Psoas muscle (tissue), 8 donors: ENCODE measurements around the gene FCHO1. TPM values are rescaled to one million over a fixed set of nuclear protein-coding genes. Genes with fewer than 3 reads are reported as not detected.

ENCODE experiments used
- ATAC-seq, 4 donors: fragments of 200-7000 bp; cut with Tn5 transposase; one replicate each; pipeline ENCODE4 v1.9.1; 2020; ENCODE audit warnings: moderate library complexity in 3 of 4, mild to moderate bottlenecking in 2 of 4
- DNase-seq, 2 donors: peaks; one replicate each; pipeline ENCODE4 v3.0.0-alpha.2; 2020
- H3K27ac ChIP-seq: fragments of 200-600 bp; one replicate; pipeline ENCODE4 v1.8.0; 2022
- H3K27me3 ChIP-seq, 3 donors: fragments of 200-600 bp in 1 of 3; one replicate each; pipeline versions ENCODE4 v1.6.1 to v1.8.0; 2013 to 2022; ENCODE audit warnings: low read length in 2 of 3, mild to moderate bottlenecking in 2 of 3, moderate library complexity in 1 of 3; ENCODE audit not compliant: insufficient read depth in 3 of 3
- H3K36me3 ChIP-seq, 2 donors: fragments of 200-600 bp in 1 of 2; one replicate each; pipeline versions ENCODE4 v1.6.1 to v1.8.0; 2013 to 2022; ENCODE audit warnings: low read depth in 1 of 2, mild to moderate bottlenecking in 1 of 2, moderate library complexity in 1 of 2; ENCODE audit not compliant: insufficient read depth in 1 of 2
- H3K4me1 ChIP-seq: fragments of 200-600 bp; one replicate; pipeline ENCODE4 v1.8.0; 2022
- H3K4me3 ChIP-seq: fragments of 200-600 bp; one replicate; pipeline ENCODE4 v1.8.0; 2022; ENCODE audit warnings: mild to moderate bottlenecking
- H3K9me3 ChIP-seq: fragments of 200-600 bp; one replicate; pipeline ENCODE4 v1.8.0; 2022
- CTCF ChIP-seq: fragments of 200-600 bp; IDR thresholded peaks from one replicate; pipeline ENCODE4 v1.8.0; 2022; ENCODE audit warnings: antibody characterized with exemption
- WGBS, 3 donors: extraction: QIAGEN DNeasy Blood & Tissue Kit; methylation state at CpG; one replicate each; pipeline versions ENCODE4 v1.1.6 to v1.1.7; 2013; 5-methylcytosine and 5-hydroxymethylcytosine counted together
- intact Hi-C, 2 donors: fragments of 100-400 bp; cut with DNase I; formaldehyde crosslinking; loops; one replicate each; pipeline versions ENCODE4 v1.11.0 to v1.14.2; 2022
- polyA plus RNA-seq, 3 donors: library from polyadenylated mRNA; stranded (reverse); fragments of 200-250 nt; gene quantifications; one replicate each; pipeline ENCODE4 v1.2.3, GENCODE V29; 2013
- total RNA-seq, 4 donors: library from RNA; stranded (reverse); fragmentation: NEBNext Ultra II Directional in 2 of 4; extraction: Animal tissue kit (Norgen Biotek cat#: 25700) in 2 of 4; gene quantifications; one replicate each; pipeline versions ENCODE4 v1.2.1 to v1.2.4, GENCODE V29; 2021 to 2023
- donor health status: healthy with polysubstance abuse.
- donor health status: DM: no; HTN: no; CAD: no; lungs with moderate emphysema.
- donor health status: Bipolar disorder and iron deficiency.
- donor health status: healthy.
- donor health status: DM: yes; HTN: yes; CAD: no.
- donor health status: DM: no; HTN: no; CAD: no.
- donor health status: DM: no; HTN: no; CAD: no.
- donor health status: DM: yes; HTN: yes; CAD: no.

FCHO1 gene
- total and polyA plus RNA-seq, 7 donors: 0.10 to 0.68 (median 0.36) TPM; not detected in 1

- H3K27me3 ChIP-seq: peaks cover 0 to 11% (median 8%) of the 10 kb centered on the region in 3 donors
- no peak for ATAC-seq
- 67 to 79% (median 70%) methylated on average over 12 to 13 of the region's 13 CpGs for WGBS, 3 donors
These were observed 66.5 kb downstream of the FCHO1 start for GRCh38 chr19:17817668-17818363.

GRCh38 chr19:17821190-17821589 is 69.9 kb downstream of the FCHO1 start, which contains the start of gene INSL3:
TSS of gene INSL3 (minus strand) at chr19:17821519. CDS start at chr19:17821506, 13 bp downstream.
- H3K27ac ChIP-seq: no peak within 1 kb of the TSS
- no peaks in the 10 kb centered on the region for H3K36me3 ChIP-seq
- peaks cover 0 to 33% (median 12%) of the 10 kb centered on the region in 3 donors for H3K27me3 ChIP-seq
- intact Hi-C loops: no loop called here
- H3K4me1 ChIP-seq: no peaks in the 10 kb centered on the region
- DNase-seq: no peak
- WGBS, 3 donors: 65 to 70% (median 68%) methylated on average over 32 to 34 of the region's 34 CpGs
- H3K4me3 ChIP-seq: no peak within 1 kb of the TSS
- no peak for TF ChIP-seq CTCF
- no peaks in the 10 kb centered on the region for H3K9me3 ChIP-seq
- ATAC-seq: no peak

More at GRCh38 chr19:17817668-17818363, 66.5 kb downstream of the FCHO1 start:
- DNase-seq: no peak
- no peaks in the 10 kb centered on the region for H3K4me1 ChIP-seq
- TF ChIP-seq CTCF: no peak
- H3K4me3 ChIP-seq: no peak overlapping the region
- intact Hi-C loops: no loop called here
- H3K36me3 ChIP-seq: no peaks in the 10 kb centered on the region
- H3K27ac ChIP-seq: no peak overlapping the region
- H3K9me3 ChIP-seq: no peaks in the 10 kb centered on the region

GRCh38 chr19:17824339-17824738 is 73.1 kb downstream of the FCHO1 start:
- Histone ChIP-seq H3K4me3 (no peak overlapping the region), H3K9me3 (no peaks in the 10 kb centered on the region), H3K36me3 (no peaks in the 10 kb centered on the region), H3K27me3 (peaks cover 0 to 55% (median 11%) of the 10 kb centered on the region in 3 donors), H3K4me1 (no peaks in the 10 kb centered on the region), H3K27ac (no peak overlapping the region)
- 48 to 50% (median 49%) methylated on average over 8 of the region's 8 CpGs for WGBS, 3 donors
- intact Hi-C loops: no loop called here
- ATAC-seq (no peak), DNase-seq (no peak)
- no peak for TF ChIP-seq CTCF

GRCh38 chr19:17826508-17827056 is 75.3 kb downstream of the FCHO1 start:
- Histone ChIP-seq H3K4me3 (no peak overlapping the region), H3K36me3 (no peaks in the 10 kb centered on the region), H3K27me3 (peaks cover 0 to 75% (median 16%) of the 10 kb centered on the region in 3 donors), H3K9me3 (no peaks in the 10 kb centered on the region), H3K4me1 (no peaks in the 10 kb centered on the region), H3K27ac (no peak overlapping the region)
- ATAC-seq (no peak), DNase-seq (no peak)
- WGBS, 3 donors: 78 to 84% (median 80%) methylated on average over 11 to 13 of the region's 13 CpGs
- no peak for TF ChIP-seq CTCF
- intact Hi-C loops: no loop called here
